ENCODE measurements around the gene CRYL1.

DNA sequence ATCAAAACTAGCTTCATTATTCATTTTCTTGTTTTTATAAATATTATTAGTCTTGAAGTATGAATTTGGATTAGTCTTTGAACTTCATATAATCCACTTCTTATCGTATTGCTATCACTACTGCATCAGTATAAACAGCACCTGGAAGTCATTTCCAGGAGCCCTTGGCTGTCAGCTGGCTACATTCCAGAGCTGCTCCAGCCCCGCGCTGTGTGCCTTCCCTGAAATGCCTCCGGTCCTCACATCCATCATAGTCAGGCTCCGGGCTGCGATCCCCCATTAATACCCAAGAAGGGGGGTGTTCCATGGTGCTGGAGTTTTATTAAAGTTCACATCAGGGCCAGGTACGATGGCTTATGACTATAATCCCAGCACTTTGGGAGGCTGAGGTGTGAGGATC, 169.2 kb downstream of the CRYL1 start:
- TF ChIP-seq, protein P1, sequence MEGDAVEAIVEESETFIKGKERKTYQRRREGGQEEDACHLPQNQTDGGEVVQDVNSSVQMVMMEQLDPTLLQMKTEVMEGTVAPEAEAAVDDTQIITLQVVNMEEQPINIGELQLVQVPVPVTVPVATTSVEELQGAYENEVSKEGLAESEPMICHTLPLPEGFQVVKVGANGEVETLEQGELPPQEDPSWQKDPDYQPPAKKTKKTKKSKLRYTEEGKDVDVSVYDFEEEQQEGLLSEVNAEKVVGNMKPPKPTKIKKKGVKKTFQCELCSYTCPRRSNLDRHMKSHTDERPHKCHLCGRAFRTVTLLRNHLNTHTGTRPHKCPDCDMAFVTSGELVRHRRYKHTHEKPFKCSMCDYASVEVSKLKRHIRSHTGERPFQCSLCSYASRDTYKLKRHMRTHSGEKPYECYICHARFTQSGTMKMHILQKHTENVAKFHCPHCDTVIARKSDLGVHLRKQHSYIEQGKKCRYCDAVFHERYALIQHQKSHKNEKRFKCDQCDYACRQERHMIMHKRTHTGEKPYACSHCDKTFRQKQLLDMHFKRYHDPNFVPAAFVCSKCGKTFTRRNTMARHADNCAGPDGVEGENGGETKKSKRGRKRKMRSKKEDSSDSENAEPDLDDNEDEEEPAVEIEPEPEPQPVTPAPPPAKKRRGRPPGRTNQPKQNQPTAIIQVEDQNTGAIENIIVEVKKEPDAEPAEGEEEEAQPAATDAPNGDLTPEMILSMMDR (conservative IDR thresholded peaks at IDR 0.05 in 1 of 2, IDR thresholded peaks at IDR 0.05 in 1 of 2; ENCODE audit: extremely low read depth in 1 of 2, insufficient read depth in 1 of 2, low read depth in 1 of 2, low read length in 2 of 2): no peak
- no peak for TF ChIP-seq EZH2 (IDR thresholded peaks at IDR 0.05; ENCODE audit: borderline replicate concordance, low read length)
